ENCODE results near the gene PTPRQ. TPM values are rescaled to one million over a fixed set of nuclear protein-coding genes. Genes with fewer than 3 reads are reported as not detected.

Gene PTPRQ
- total RNA-seq, 1 donor from 2014 or later: 0.77 TPM

GRCh38 chr12:80539029-80539428, 95.0 kb downstream of the PTPRQ start:
- no peak for DNase-seq
- intact Hi-C loops (cut with micrococcal nuclease): no loop called here
- ATAC-seq: no peak

DNA sequence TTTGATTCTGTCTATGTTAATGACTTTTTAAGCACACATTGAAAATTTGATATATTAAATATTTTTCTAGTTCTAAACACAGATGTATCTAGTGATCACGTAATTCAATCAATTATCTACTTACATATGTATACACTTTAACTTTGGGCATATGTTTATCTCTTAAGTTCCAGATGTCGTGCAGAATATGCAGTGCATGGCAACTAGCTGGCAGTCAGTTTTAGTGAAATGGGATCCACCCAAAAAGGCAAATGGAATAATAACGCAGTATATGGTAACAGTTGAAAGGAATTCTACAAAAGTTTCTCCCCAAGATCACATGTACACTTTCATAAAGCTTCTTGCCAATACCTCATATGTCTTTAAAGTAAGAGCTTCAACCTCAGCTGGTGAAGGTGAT, 105.3 kb downstream of the PTPRQ start:
- ATAC-seq (no peak), DNase-seq (no peak)
- intact Hi-C loops (cut with micrococcal nuclease): no loop called here

DNA sequence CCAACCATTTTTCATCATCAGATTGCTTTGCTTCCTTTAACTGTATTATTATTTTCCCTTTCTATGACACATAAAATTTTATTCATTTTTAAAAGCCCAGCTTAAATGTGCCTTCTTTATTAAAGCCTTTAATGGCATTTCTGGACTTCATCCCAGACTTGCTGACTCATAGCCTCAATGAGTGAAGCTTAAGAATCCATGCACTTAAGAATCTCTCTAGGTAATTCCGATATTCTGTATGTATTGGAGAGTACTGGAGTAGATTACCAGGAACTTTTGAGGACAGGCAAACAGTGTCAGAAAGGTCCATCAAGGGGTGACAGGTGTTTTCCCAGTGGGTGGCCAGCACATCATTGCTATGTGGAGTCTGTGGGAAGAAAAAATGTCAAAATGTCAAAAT, 107.9 kb downstream of the PTPRQ start:
- no peak for ATAC-seq
- DNase-seq: no peak
- intact Hi-C loops (cut with micrococcal nuclease): no loop called here

- intact Hi-C loops (cut with micrococcal nuclease): no loop called here
- ATAC-seq (no peak), DNase-seq (no peak)
These were observed 109.3 kb downstream of the PTPRQ start for GRCh38 chr12:80553316-80553715.

DNA sequence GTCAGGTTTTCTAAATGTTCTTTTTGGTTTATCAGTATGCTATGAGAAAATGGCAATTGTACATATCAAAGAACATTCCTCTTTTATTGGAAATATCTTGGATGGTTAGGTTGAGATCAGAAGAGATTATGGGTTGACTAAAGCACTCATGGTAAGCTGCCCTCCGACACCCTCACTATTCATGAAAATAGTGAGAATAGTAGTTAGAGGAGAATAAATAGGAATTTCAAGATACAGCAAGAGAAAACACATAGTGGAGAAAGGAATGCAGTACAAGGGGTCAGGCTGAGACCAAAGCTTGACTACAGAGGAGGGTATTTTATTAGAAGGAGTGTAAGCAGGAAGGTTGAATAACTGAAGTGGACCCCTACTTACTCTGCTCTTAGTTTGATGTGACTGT, 112.5 kb downstream of the PTPRQ start:
- DNase-seq: no peak
- intact Hi-C loops (cut with micrococcal nuclease): no loop called here
- ATAC-seq: no peak

- DNase-seq (no peak), ATAC-seq (no peak)
- intact Hi-C loops (cut with micrococcal nuclease): no loop called here
These were observed 115.7 kb downstream of the PTPRQ start for GRCh38 chr12:80559766-80560165.

GRCh38 chr12:80565271-80565670, 121.2 kb downstream of the PTPRQ start:
- DNase-seq (no peak), ATAC-seq (no peak)
- intact Hi-C loops (cut with micrococcal nuclease): no loop called here

- intact Hi-C loops (cut with micrococcal nuclease): no loop called here
- no peak for ATAC-seq
- DNase-seq: no peak
These were observed 123.4 kb downstream of the PTPRQ start for GRCh38 chr12:80567401-80567800.

- no peak for ATAC-seq
- no peak for DNase-seq
- intact Hi-C loops (cut with micrococcal nuclease): no loop called here
These were observed 132.8 kb downstream of the PTPRQ start for GRCh38 chr12:80576641-80577418.

- intact Hi-C loops (cut with micrococcal nuclease): no loop called here
- ATAC-seq (no peak), DNase-seq (no peak)
These were observed 136.2 kb downstream of the PTPRQ start for GRCh38 chr12:80580254-80580653.

DNA sequence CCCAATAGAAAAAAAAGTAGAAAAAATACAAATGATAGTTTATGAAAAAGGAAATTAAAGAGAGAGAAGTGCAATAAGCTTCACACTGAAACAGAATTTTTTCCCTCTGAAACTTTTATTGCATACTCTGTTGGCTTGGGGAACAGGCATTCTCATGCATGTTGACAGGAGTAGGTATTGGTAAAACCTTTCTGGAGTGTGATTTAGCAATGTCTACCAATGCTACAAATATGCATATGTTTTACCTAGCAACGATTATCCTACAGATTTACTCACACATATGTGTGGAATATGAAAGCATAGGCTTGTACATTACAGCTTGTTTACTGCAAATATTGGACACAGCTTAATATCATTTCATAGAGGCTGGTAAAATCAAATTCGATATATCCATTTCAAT, 137.7 kb downstream of the PTPRQ start:
- no peak for DNase-seq
- no peak for ATAC-seq
- intact Hi-C loops (cut with micrococcal nuclease): no loop called here

DNA sequence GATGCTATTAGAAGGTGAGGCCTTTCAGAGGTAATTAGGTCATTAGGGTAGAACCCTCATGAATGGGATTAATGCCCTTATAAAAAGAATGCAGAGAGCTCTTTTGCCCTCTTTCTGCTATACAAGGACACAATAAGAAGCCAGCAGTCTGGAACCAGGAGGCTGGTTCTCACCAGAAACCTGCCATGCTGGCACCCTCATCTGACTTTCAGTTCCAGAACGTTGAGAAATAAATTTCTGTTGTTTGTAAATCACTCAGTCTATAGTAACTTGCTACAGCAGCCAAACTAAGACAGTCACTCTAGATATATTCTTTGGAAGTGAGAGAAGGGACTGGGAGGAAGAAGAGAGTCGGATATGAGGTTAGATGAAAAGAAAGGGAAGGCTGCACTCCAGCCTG, 138.4 kb downstream of the PTPRQ start:
- no peak for ATAC-seq
- intact Hi-C loops (cut with micrococcal nuclease): no loop called here
- no peak for DNase-seq

DNA sequence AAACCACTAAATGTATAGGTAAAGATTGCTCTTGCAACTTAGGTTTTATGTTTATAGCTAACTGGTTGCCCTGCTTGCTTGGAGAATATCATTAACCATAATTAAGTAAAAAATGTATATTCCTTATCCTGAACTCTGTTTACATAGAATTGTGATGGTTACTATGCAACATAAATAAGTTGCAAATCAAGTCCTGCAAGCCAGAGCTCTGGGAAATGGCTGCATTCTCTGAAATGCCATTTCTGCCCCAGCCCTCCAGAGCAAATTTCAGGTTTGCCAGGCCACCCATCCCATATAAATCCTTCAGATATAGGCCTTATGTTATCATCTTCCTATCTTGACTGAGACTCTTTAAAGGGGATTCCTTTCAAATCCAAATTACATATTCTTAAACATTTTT, 145.0 kb downstream of the PTPRQ start:
- ATAC-seq: no peak
- intact Hi-C loops (cut with micrococcal nuclease): no loop called here

GRCh38 chr12:80590085-80590484, 146.1 kb downstream of the PTPRQ start:
- intact Hi-C loops (cut with micrococcal nuclease): no loop called here
- DNase-seq (no peak), ATAC-seq (no peak)

More for the DNA sequence above, 145.0 kb downstream of the PTPRQ start:
- DNase-seq: no peak

DNA sequence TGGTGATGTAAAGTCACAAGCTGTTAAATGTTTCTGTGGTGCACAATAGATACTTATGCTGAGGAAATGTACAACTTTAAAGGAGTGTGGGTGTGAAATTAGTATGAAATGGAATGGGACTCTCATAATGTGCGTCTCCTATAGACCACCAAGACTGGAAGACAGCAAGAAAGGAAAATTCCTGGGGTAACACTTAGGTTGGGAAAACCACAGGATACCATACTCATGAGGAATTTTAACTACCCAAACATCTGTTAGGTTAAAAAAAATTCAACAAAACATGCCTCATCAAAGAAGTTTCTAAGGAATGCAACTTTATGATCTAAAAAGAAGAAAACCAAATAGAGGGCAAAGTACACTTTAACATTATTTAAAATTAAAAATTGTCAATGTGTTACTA, 149.7 kb downstream of the PTPRQ start:
- DNase-seq (no peak), ATAC-seq (no peak)
- intact Hi-C loops (cut with micrococcal nuclease): no loop called here

GRCh38 chr12:80596509-80596908, 152.5 kb downstream of the PTPRQ start:
- intact Hi-C loops (cut with micrococcal nuclease): no loop called here
- DNase-seq: no peak
- ATAC-seq: no peak

DNA sequence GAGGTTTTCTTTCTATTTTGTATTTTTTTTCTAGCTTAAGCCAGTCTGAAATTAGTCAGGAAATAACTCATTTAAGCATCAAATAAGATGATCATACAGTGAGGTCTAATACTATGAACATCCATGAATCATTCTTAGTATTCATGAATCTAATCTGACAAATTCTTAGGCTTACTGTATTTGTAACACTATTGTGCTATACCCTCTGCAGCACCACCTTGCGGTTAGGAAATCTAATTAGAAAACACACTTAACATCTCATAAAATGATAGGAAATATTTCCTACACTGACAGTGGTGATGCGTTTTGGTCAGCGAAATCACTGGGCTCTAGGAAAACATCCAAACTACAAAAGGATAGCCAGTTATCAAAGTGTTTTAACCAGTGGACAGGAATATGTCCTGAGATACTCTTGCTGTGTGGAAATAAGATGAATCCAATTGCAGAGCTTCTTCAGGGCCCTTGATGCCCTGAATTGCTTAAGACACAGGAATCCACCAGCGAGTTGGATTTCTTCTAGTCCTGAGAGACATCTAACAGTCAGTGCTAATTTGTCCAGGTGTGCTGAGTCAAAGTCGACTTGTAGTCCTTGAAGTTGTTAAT, 154.1 kb downstream of the PTPRQ start:
- ATAC-seq (no peak), DNase-seq (no peak)
- intact Hi-C loops (cut with micrococcal nuclease): no loop called here

DNA sequence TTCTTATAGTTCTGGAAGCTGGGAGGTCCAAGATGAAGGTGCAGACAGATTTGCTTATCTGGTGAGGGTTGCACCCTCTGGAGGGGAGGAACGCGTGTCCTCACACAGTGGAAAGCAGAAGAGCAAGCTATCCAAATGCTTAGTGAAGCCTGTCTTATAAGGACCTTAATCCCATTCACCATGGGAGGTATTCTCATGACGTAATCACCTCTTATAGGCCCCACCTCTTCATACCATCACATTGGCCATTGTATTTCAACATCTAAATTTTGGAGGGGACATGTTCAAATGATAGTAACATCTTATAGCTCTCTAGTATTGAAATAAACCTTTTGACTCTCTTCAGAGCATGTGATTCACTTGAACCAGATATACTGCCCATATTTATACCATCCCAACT, 158.4 kb downstream of the PTPRQ start:
- ATAC-seq (no peak), DNase-seq (no peak)
- intact Hi-C loops (cut with micrococcal nuclease): no loop called here

DNA sequence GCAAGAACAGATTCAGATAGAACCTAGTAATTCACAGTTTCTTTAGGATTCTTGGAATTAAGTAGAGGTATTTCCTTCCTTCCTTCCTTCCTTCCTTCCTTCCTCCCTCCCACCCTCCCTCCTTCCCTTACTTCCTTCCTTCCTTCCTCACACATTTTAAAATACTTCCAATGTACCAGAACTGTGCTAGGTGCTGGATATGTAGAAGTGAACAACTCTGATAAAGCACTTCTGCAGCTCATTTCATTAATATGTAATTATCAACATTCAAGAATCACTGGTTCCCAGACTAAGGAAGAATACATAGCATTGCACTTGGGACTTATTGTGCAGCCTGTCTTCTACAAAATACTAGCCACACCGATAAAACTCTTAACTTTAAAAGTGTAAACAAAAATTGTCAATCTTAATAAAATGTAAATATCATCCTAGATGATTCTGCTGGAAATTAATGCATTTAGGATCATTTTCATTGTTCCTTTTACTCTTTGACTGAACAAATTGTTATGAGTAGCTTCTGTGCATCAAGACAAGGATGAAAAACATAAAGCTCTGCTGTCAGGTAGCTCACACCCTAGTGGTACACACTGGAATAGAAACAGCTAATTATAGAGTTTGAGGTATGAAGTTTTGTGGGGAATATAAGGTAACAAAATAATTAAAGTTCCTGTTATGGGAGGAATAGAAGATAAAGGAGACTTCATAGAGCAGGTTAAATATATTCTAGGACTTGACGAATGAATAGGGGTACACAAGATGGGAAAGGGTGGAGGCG, 163.5 kb downstream of the PTPRQ start:
- no peak for DNase-seq
- ATAC-seq: no peak
- intact Hi-C loops (cut with micrococcal nuclease): no loop called here

DNA sequence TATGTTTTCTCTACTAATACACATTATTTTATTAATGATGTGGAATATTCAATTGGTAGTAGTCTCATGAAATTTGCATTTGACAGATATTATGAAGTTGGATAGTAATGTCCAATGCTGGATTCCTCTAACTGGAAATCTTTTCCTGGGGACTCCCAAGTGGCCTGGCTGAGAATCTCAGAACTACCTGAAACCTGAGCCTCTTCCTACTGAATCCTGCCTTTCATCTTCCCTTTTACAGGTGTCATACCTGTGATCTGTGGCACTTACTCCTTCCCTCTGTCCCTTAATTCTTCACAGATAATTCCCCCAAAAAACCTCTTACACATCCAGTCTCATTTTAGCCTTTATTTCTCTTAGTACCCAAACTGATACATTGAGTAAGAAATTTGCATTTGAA, 173.7 kb downstream of the PTPRQ start:
- intact Hi-C loops (cut with micrococcal nuclease): no loop called here
- DNase-seq (no peak), ATAC-seq (no peak)

DNA sequence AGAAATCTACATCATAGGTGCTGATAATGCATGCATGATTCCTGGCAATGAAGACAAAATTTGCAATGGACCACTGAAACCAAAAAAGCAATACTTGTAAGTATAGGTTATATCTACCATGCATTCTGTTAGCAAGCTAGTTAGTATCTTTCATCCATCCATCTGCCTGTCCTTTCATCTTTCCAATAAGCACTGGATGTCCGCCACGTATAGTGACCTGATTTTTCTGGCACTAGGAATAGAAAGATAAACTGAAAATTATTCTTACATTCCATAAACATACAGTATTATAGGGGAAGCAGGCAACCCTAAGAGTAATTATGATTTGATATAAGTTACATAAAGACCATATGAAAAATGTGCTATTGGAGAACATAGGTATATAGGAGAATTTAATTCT, 176.2 kb downstream of the PTPRQ start:
- intact Hi-C loops (cut with micrococcal nuclease): no loop called here
- no peak for ATAC-seq

More for the DNA sequence above, 176.2 kb downstream of the PTPRQ start:
- DNase-seq: no peak

Data from left ventricle myocardium superior (tissue), 1 donor.